Lower leg skin (tissue), 3 donors: ENCODE results near the gene RGS10.

Experiments
- POLR2A ChIP-seq, 2 donors: fragments of 450-650 bp; IDR thresholded peaks; one replicate each; pipeline ENCODE4 v1.6.1; 2016 to 2017; ENCODE audit warnings: antibody characterized with exemption in 2 of 2, mild to moderate bottlenecking in 1 of 2, moderate library complexity in 1 of 2
- TF ChIP-seq, protein P1 (sequence below), 3 donors: fragments of 450-650 bp; IDR thresholded peaks; one replicate each; pipeline ENCODE4 v1.5.1; 2016; ENCODE audit warnings: antibody characterized with exemption in 3 of 3, mild to moderate bottlenecking in 3 of 3, moderate library complexity in 2 of 3

DNA sequence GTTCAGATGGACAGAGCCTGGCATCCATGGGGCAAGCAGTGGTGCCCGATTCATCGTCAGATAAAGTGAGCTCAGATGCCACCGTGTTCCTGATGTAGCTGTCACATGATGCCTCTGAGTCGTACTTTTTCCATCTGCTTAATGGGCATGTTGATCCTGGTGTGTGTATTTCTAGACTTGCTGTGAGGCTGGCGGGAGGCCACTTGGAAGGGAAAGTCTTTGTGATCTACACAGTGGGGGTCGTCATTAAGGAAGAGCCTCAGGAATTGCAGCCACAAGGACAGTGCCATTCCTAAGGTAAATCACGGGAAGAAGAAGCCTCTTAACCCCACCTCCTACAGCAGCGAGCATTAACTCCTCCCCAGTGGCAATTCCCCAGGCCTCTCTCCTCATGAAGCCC lies 63.0 kb downstream of the RGS10 start:
- TF ChIP-seq POLR2A (IDR thresholded peaks at IDR 0.05) = no peak
- TF ChIP-seq, protein P1, sequence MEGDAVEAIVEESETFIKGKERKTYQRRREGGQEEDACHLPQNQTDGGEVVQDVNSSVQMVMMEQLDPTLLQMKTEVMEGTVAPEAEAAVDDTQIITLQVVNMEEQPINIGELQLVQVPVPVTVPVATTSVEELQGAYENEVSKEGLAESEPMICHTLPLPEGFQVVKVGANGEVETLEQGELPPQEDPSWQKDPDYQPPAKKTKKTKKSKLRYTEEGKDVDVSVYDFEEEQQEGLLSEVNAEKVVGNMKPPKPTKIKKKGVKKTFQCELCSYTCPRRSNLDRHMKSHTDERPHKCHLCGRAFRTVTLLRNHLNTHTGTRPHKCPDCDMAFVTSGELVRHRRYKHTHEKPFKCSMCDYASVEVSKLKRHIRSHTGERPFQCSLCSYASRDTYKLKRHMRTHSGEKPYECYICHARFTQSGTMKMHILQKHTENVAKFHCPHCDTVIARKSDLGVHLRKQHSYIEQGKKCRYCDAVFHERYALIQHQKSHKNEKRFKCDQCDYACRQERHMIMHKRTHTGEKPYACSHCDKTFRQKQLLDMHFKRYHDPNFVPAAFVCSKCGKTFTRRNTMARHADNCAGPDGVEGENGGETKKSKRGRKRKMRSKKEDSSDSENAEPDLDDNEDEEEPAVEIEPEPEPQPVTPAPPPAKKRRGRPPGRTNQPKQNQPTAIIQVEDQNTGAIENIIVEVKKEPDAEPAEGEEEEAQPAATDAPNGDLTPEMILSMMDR (IDR thresholded peaks at IDR 0.05) = no peak
